CD4-positive, alpha-beta T cell treated with Interleukin-17A for 4 hours (primary cell): ENCODE measurements around the gene MYH2.
"Not testable (repeated sequence)": the region's sequence is repeated elsewhere in the genome, so short reads cannot be mapped to it uniquely, and the experiment has no call there.

Experiments
- DNase-seq: peaks from one replicate; pipeline ENCODE4 v3.0.0-alpha.2; 2020; ENCODE audit warnings: mixed read lengths

The MYH2 gene

GRCh38 chr17:10549096-10549842 is at the start of gene MYH2:
Gene MYH2 (minus strand): TSS chr17:10549658. CDS start chr17:10547920, 1,738 bp downstream.
- no peak for DNase-seq

GRCh38 chr17:10598621-10599020 is 49.2 kb upstream of the MYH2 start:
- no peak for DNase-seq

- no peak for DNase-seq
Measured at GRCh38 chr17:10589553-10590145, 40.2 kb upstream of the MYH2 start.

- DNase-seq = no peak
Measured at GRCh38 chr17:10585529-10585928, 36.1 kb upstream of the MYH2 start.

GRCh38 chr17:10583834-10584233 is 34.4 kb upstream of the MYH2 start:
- DNase-seq = no peak

GRCh38 chr17:10579270-10579669 is 29.8 kb upstream of the MYH2 start:
- DNase-seq = no peak

GRCh38 chr17:10574324-10574723 is 24.9 kb upstream of the MYH2 start:
- no peak for DNase-seq

GRCh38 chr17:10563991-10564660 is 14.7 kb upstream of the MYH2 start:
- DNase-seq = no peak

- no peak for DNase-seq
Measured at GRCh38 chr17:10558049-10558448, 8.6 kb upstream of the MYH2 start.

- no peak for DNase-seq
Measured at GRCh38 chr17:10557422-10557821, 8.0 kb upstream of the MYH2 start.

GRCh38 chr17:10556301-10557005 is 7.0 kb upstream of the MYH2 start:
- no peak for DNase-seq

- DNase-seq = no peak
Measured at GRCh38 chr17:10550014-10550413, 556 bp upstream of the MYH2 start.

GRCh38 chr17:10547351-10547750 is 2.1 kb downstream of the MYH2 start:
- no peak for DNase-seq

GRCh38 chr17:10543486-10543885 is 6.0 kb downstream of the MYH2 start:
- DNase-seq = not testable (repeated sequence)

GRCh38 chr17:10541179-10541578 is 8.3 kb downstream of the MYH2 start:
- not testable (repeated sequence) for DNase-seq

GRCh38 chr17:10532026-10532425 is 17.4 kb downstream of the MYH2 start:
- no peak for DNase-seq

- no peak for DNase-seq
Measured at GRCh38 chr17:10527419-10527818, 22.0 kb downstream of the MYH2 start.

- DNase-seq = no peak
Measured at GRCh38 chr17:10526517-10526916, 22.9 kb downstream of the MYH2 start.

GRCh38 chr17:10523064-10523463 is 26.4 kb downstream of the MYH2 start:
- no peak for DNase-seq

GRCh38 chr17:10521949-10522348 is 27.5 kb downstream of the MYH2 start:
- DNase-seq = no peak

GRCh38 chr17:10518271-10519037 is 31.0 kb downstream of the MYH2 start, which contains the start of gene MYH1:
Gene MYH1 (minus strand): TSS chr17:10518542. CDS start chr17:10516642, 1,900 bp downstream.
- DNase-seq = no peak

- no peak for DNase-seq
Measured at GRCh38 chr17:10516638-10517037, 32.8 kb downstream of the MYH2 start.

GRCh38 chr17:10516065-10516464 is 33.4 kb downstream of the MYH2 start:
- no peak for DNase-seq
